ENCODE measurements around the gene FHDC1. TPM values are rescaled to one million over a fixed set of nuclear protein-coding genes. Genes with fewer than 3 reads are reported as not detected.
A peak's percentile ranks its signal among the peaks of the same experiment; 100 is the strongest.

The FHDC1 gene
- total RNA-seq, 1 experiment from 2014 or later: 19.9 TPM

GRCh38 chr4:152996672-152997071 is 60.5 kb downstream of the FHDC1 start:
- H3K4me1 Mint-ChIP-seq: peaks cover 44 to 55% of the 10 kb centered on the region in 2 experiments
- no peaks in the 10 kb centered on the region for H3K79me2 ChIP-seq (ENCODE audit: insufficient read depth, low read length)

More at GRCh38 chr4:152996672-152997071, 60.5 kb downstream of the FHDC1 start:
- Histone ChIP-seq H2BK5ac (ENCODE audit: insufficient read length, low read length) (no peak overlapping the region), H4K8ac (replicated peaks; ENCODE audit: insufficient read length, low read depth, low read length) (no peak overlapping the region), H3K4ac (ENCODE audit: low read depth, low read length) (no peak overlapping the region), H3K9ac (ENCODE audit: extremely low read depth, insufficient read length, low read length) (no peak overlapping the region), H2AK5ac (ENCODE audit: insufficient read length, low read length) (no peak overlapping the region), H3K27me3 (ENCODE audit: insufficient read depth, low read length) (no peaks in the 10 kb centered on the region; the same call in 1 of the 2 replicates), H3K4me2 (ENCODE audit: insufficient read depth, insufficient read length, low read length) (no peak overlapping the region), H2AFZ (ENCODE audit: low read length) (no peak overlapping the region), H4K20me1 (ENCODE audit: control insufficient read depth, insufficient read depth, insufficient read length) (no peaks in the 10 kb centered on the region), H3K23ac (ENCODE audit: insufficient read length, low read depth, low read length) (no peak overlapping the region), H3K4me1 (ENCODE audit: insufficient read depth, low read length) (peaks cover 6% of the 10 kb centered on the region; the same call in 1 of the 2 replicates), H3K9me3 (ENCODE audit: control insufficient read depth, low read depth, low read length) (no peaks in the 10 kb centered on the region), H2BK12ac (ENCODE audit: insufficient read length, low read depth, low read length) (peak overlapping the region; percentile 40), H4K91ac (ENCODE audit: insufficient read length, low read depth, low read length) (peak overlapping the region; percentile 39), H3T11ph (ENCODE audit: low read length) (no peak overlapping the region), H4K5ac (ENCODE audit: insufficient read length, low read depth, low read length) (no peak overlapping the region), H3K18ac (ENCODE audit: insufficient read length, low read depth, low read length) (no peak overlapping the region), H2BK15ac (ENCODE audit: low read depth, low read length) (no peak overlapping the region), H3K27ac (ENCODE audit: insufficient read length, low read depth, low read length) (no peak overlapping the region), H3K14ac (ENCODE audit: insufficient read depth, low read length) (no peak overlapping the region), H2BK20ac (ENCODE audit: low read depth, low read length, poor library complexity, severe bottlenecking) (no peak overlapping the region), H3K23me2 (ENCODE audit: insufficient read length, low read depth, low read length, poor library complexity, severe bottlenecking) (no peaks in the 10 kb centered on the region), H3K79me1 (ENCODE audit: insufficient read depth, low read depth, low read length, poor library complexity, severe bottlenecking) (no peaks in the 10 kb centered on the region), H3K56ac (ENCODE audit: insufficient read length, low read depth, low read length) (no peak overlapping the region), H2BK120ac (ENCODE audit: low read depth, low read length, poor library complexity, severe bottlenecking) (no peak overlapping the region)
- WGBS (ENCODE audit: extremely low coverage, insufficient read length, low lambda C conversion rate): no CpG with 5 or more reads among the region's 6 CpGs
- no peak for DNase-seq
- no peaks in the 10 kb centered on the region; a peak in 1 of 5 replicates for H3K9me3 Mint-ChIP-seq
- no peak overlapping the region for H3K4me3 Mint-ChIP-seq
- peaks cover 24% of the 10 kb centered on the region for H3K27me3 Mint-ChIP-seq (ENCODE audit: low read depth)
- H3K27ac Mint-ChIP-seq: peak overlapping the region in 2 of 3 experiments; percentile 81 to 90; a peak in 3 of 7 replicates
- TF ChIP-seq, protein P1, sequence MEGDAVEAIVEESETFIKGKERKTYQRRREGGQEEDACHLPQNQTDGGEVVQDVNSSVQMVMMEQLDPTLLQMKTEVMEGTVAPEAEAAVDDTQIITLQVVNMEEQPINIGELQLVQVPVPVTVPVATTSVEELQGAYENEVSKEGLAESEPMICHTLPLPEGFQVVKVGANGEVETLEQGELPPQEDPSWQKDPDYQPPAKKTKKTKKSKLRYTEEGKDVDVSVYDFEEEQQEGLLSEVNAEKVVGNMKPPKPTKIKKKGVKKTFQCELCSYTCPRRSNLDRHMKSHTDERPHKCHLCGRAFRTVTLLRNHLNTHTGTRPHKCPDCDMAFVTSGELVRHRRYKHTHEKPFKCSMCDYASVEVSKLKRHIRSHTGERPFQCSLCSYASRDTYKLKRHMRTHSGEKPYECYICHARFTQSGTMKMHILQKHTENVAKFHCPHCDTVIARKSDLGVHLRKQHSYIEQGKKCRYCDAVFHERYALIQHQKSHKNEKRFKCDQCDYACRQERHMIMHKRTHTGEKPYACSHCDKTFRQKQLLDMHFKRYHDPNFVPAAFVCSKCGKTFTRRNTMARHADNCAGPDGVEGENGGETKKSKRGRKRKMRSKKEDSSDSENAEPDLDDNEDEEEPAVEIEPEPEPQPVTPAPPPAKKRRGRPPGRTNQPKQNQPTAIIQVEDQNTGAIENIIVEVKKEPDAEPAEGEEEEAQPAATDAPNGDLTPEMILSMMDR (conservative IDR thresholded peaks at IDR 0.05): no peak
- H3K36me3 Mint-ChIP-seq (ENCODE audit: insufficient read depth in 1 of 3, low read depth in 3 of 3): no peaks in the 10 kb centered on the region; a peak in 1 of 7 replicates

Data from H9 (cell line).